Prostate gland (tissue), 2 donors: Measurements from ENCODE around the gene L3MBTL4. TPM values are rescaled to one million over a fixed set of nuclear protein-coding genes. Genes with fewer than 3 reads are reported as not detected.

ENCODE experiments used
- DNase-seq: peaks from one replicate; pipeline ENCODE4 v3.0.0-alpha.2; 2019; ENCODE audit warnings: low spot score
- H3K27ac ChIP-seq, 2 donors: fragments of 200-600 bp; sonication (generic); 2 replicates each; pipeline ENCODE4 v1.5.1; 2017 to 2019
- H3K27me3 ChIP-seq: fragments of 200-600 bp; sonication (generic); replicated peaks from 2 replicates; pipeline ENCODE4 v1.5.1; 2019; ENCODE audit not compliant: insufficient read depth
- H3K36me3 ChIP-seq, 2 donors: fragments of 200-600 bp; sonication (generic); 1 replicate in 1 of 2; 2 replicates in 1 of 2; pipeline versions ENCODE4 v1.5.1 to v1.8.1; 2017 to 2019
- H3K4me1 ChIP-seq: fragments of 200-600 bp; sonication (generic); replicated peaks from 2 replicates; pipeline ENCODE4 v1.5.1; 2019
- H3K4me3 ChIP-seq, 2 donors: fragments of 200-600 bp; sonication (generic); 2 replicates each; pipeline ENCODE4 v1.5.1; 2017 to 2019
- H3K9me3 ChIP-seq: fragments of 200-600 bp; sonication (generic); 2 replicates; pipeline ENCODE4 v1.5.1; 2017
- CTCF ChIP-seq, 4 experiments: fragments of 200-600 bp in 2 of 4; fragments of 450-650 bp in 2 of 4; sonication (generic) in 2 of 4; IDR thresholded peaks; 1 replicate in 3 of 4; 2 replicates in 1 of 4; pipeline ENCODE4 v1.5.1; 2016 to 2019; ENCODE audit warnings: antibody characterized with exemption in 4 of 4, mild to moderate bottlenecking in 2 of 4, moderate library complexity in 2 of 4
- POLR2A ChIP-seq: fragments of 450-650 bp; IDR thresholded peaks from one replicate; pipeline ENCODE4 v1.6.1; 2016; ENCODE audit warnings: antibody characterized with exemption, mild to moderate bottlenecking
- POLR2AphosphoS5 ChIP-seq: sonication (generic); formaldehyde crosslinking; IDR thresholded peaks from one replicate; pipeline ENCODE4 v1.6.1; 2017; ENCODE audit warnings: antibody characterized with exemption
- WGBS: methylation state at CpG from one replicate; pipeline ENCODE4 v1.1.5; 2018; 5-methylcytosine and 5-hydroxymethylcytosine counted together
- intact Hi-C: fragments of 100-400 bp; cut with DNase I; formaldehyde crosslinking; loops from one replicate; pipeline ENCODE4 v1.14.2; 2022
- total RNA-seq, 2 donors: library from RNA; depleted of rRNA; stranded (reverse); fragments of >200 nt; gene quantifications; one replicate each; pipeline ENCODE4 v1.1.0, GENCODE V29; 2016

Gene L3MBTL4
- total RNA-seq, 2 donors from 2014 or later = 3.5 to 20.5 TPM

- TF ChIP-seq CTCF (IDR thresholded peaks at IDR 0.05) (no peak), POLR2AphosphoS5 (no peak)
- 81% methylated on average over 10 of the region's 10 CpGs for WGBS
- Histone ChIP-seq H3K9me3 (no peaks in the 10 kb centered on the region), H3K27me3 (no peaks in the 10 kb centered on the region), H3K4me1 (no peaks in the 10 kb centered on the region), H3K4me3 (no peak overlapping the region), H3K36me3 (no peaks in the 10 kb centered on the region), H3K27ac (no peak overlapping the region)
- no peak for DNase-seq
- intact Hi-C loops = no loop called here
Measured at GRCh38 chr18:5975111-5976002, 439.4 kb downstream of the L3MBTL4 start.

- TF ChIP-seq CTCF (IDR thresholded peaks at IDR 0.05) (no peak), POLR2A (no peak)
- intact Hi-C loops = no loop called here
- no peaks in the 10 kb centered on the region for H3K9me3 ChIP-seq
- no peaks in the 10 kb centered on the region for H3K27me3 ChIP-seq
- no peak for DNase-seq
- no peak overlapping the region for H3K27ac ChIP-seq
- WGBS = 92% methylated on average over 2 of the region's 2 CpGs
- no peaks in the 10 kb centered on the region for H3K4me1 ChIP-seq
- no peak overlapping the region for H3K4me3 ChIP-seq
- H3K36me3 ChIP-seq = no peaks in the 10 kb centered on the region
Measured at GRCh38 chr18:5974696-5975095, 440.0 kb downstream of the L3MBTL4 start.

GRCh38 chr18:5973099-5973498 lies 441.6 kb downstream of the L3MBTL4 start:
- DNase-seq = no peak
- TF ChIP-seq CTCF (IDR thresholded peaks at IDR 0.05) = no peak
- TF ChIP-seq POLR2AphosphoS5 = no peak
- TF ChIP-seq POLR2A = no peak
- Histone ChIP-seq H3K27me3 (no peaks in the 10 kb centered on the region), H3K36me3 (no peaks in the 10 kb centered on the region), H3K9me3 (no peaks in the 10 kb centered on the region), H3K4me3 (no peak overlapping the region), H3K4me1 (no peaks in the 10 kb centered on the region), H3K27ac (no peak overlapping the region)
- 89% methylated on average over 3 of the region's 3 CpGs for WGBS
- intact Hi-C loops = no loop called here

- H3K4me1 ChIP-seq = no peaks in the 10 kb centered on the region
- no peaks in the 10 kb centered on the region for H3K27me3 ChIP-seq
- no peak overlapping the region for H3K27ac ChIP-seq
- intact Hi-C loops = no loop called here
- H3K36me3 ChIP-seq = no peaks in the 10 kb centered on the region
- H3K4me3 ChIP-seq = no peak overlapping the region
- no peak for DNase-seq
- 92% methylated on average over 7 of the region's 7 CpGs for WGBS
- no peaks in the 10 kb centered on the region for H3K9me3 ChIP-seq
- TF ChIP-seq CTCF (IDR thresholded peaks at IDR 0.05) = no peak
- no peak for TF ChIP-seq POLR2AphosphoS5
- TF ChIP-seq POLR2A = no peak
Measured at GRCh38 chr18:5972298-5972697, 442.4 kb downstream of the L3MBTL4 start.

GRCh38 chr18:5969989-5970403 lies 444.7 kb downstream of the L3MBTL4 start:
- no peaks in the 10 kb centered on the region for H3K36me3 ChIP-seq
- intact Hi-C loops = no loop called here
- no peak overlapping the region for H3K4me3 ChIP-seq
- no peak overlapping the region for H3K27ac ChIP-seq
- H3K4me1 ChIP-seq = no peaks in the 10 kb centered on the region
- no peak for TF ChIP-seq POLR2AphosphoS5
- no peak for TF ChIP-seq CTCF (IDR thresholded peaks at IDR 0.05)
- TF ChIP-seq POLR2A = no peak
- H3K9me3 ChIP-seq = no peaks in the 10 kb centered on the region
- no peak for DNase-seq
- H3K27me3 ChIP-seq = no peaks in the 10 kb centered on the region
- 60% methylated on average over 3 of the region's 3 CpGs for WGBS
